Subcutaneous preadipocyte (primary cell): ENCODE measurements around the gene IL36RN. TPM values are rescaled to one million over a fixed set of nuclear protein-coding genes. Genes with fewer than 3 reads are reported as not detected.

Experiments used
- small RNA-seq: library from RNA; depleted of rRNA; stranded (forward); fragments of <200 nt; gene quantifications from one replicate; pipeline ENCODE3, GENCODE V24; 2012
- total RNA-seq: library from RNA; depleted of rRNA; stranded (reverse); fragments of >200 nt; gene quantifications from 2 replicates; pipeline ENCODE4 v1.2.3, GENCODE V29; 2012

The IL36RN gene
- total RNA-seq: not detected in 2 replicates

GRCh38 chr2:113058998-113059960 is at the start of gene IL36RN:
Gene IL36RN (plus strand): TSS chr2:113059198. CDS start chr2:113059439, 241 bp downstream.

GRCh38 chr2:113052396-113052917 is 6.5 kb upstream of the IL36RN start, which contains the start of gene IL36B:
Gene IL36B (minus strand): TSS chr2:113052867.

GRCh38 chr2:113067681-113068080 is 8.7 kb downstream of the IL36RN start, which contains the start of gene IL1F10:
Gene IL1F10 (plus strand): TSS chr2:113067970. CDS start chr2:113072739, 4,769 bp downstream.

Small RNA genes within 50 kb of the gene (small RNA-seq; reads per million reads assigned to genes)
- not detected for gene RNU6-1180P

Other genes with a start within 250 kb of the IL36RN start
- gene IL1B, start 222.4 kb upstream of the IL36RN start, total RNA-seq: 0.20 and 0.37 TPM in 2 replicates
- gene IL37, start 148.0 kb upstream of the IL36RN start, total RNA-seq: not detected in 2 replicates
- gene IL36G, start 81.2 kb upstream of the IL36RN start, total RNA-seq: not detected in 2 replicates
- not detected in 2 replicates for gene IL36A, start 53.7 kb upstream of the IL36RN start, total RNA-seq
- not detected in 2 replicates for gene IL36B, start 6.3 kb upstream of the IL36RN start, total RNA-seq
- gene IL1F10, start 8.8 kb downstream of the IL36RN start, total RNA-seq: not detected in 2 replicates
- 0.37 TPM in 1 of 2 replicates, not detected in the other for gene IL1RN, start 68.4 kb downstream of the IL36RN start, total RNA-seq
- 1.2 and 1.5 TPM in 2 replicates for gene PSD4, start 114.8 kb downstream of the IL36RN start, total RNA-seq
- gene PAX8, start 219.7 kb downstream of the IL36RN start, total RNA-seq: 2.9 and 6.6 TPM in 2 replicates